SU-DHL-6 (cell line): ENCODE measurements around the gene ARL16.

ENCODE experiments used
- H2AFZ ChIP-seq: fragments of 200-600 bp; sonication (generic); 2 replicates; pipeline ENCODE4 v1.6.1; 2014; ENCODE audit warnings: low read depth, mild to moderate bottlenecking, moderate library complexity, mixed read lengths, antibody characterized with exemption, low read length; ENCODE audit not compliant: severe bottlenecking
- H3F3A ChIP-seq: fragments of 200-600 bp; shearing (Covaris generic); 2 replicates; pipeline ENCODE4 v1.6.0; 2016; ENCODE audit warnings: antibody characterized with exemption, mild to moderate bottlenecking; ENCODE audit not compliant: insufficient read depth
- H3K27ac ChIP-seq: fragments of 200-600 bp; sonication (generic); 2 replicates; pipeline ENCODE4 v1.5.1; 2016; ENCODE audit warnings: low read depth, mild to moderate bottlenecking, low read length, moderate library complexity, mixed read lengths
- H3K27me3 ChIP-seq: fragments of 200-600 bp; sonication (generic), shearing (Covaris generic); 2 replicates; pipeline ENCODE4 v1.6.0; 2014; ENCODE audit warnings: mild to moderate bottlenecking, low read length
- H3K36me3 ChIP-seq: fragments of 200-600 bp; sonication (generic); 2 replicates; pipeline ENCODE4 v1.6.1; 2014; ENCODE audit warnings: mild to moderate bottlenecking, low read length, mixed read lengths
- H3K4me2 ChIP-seq: fragments of 300-600, 200-600 bp; shearing (Covaris generic), sonication (generic); 2 replicates; pipeline ENCODE4 v1.6.0; 2014; ENCODE audit warnings: low read length, low read depth, mild to moderate bottlenecking; ENCODE audit not compliant: poor library complexity, severe bottlenecking
- H3K4me3 ChIP-seq: fragments of 200-600 bp; sonication (generic); 2 replicates; pipeline ENCODE4 v1.5.1; 2014; ENCODE audit warnings: antibody characterized with exemption, low read length, mild to moderate bottlenecking, mixed read lengths; ENCODE audit not compliant: insufficient read depth, poor library complexity, severe bottlenecking
- H3K79me2 ChIP-seq: fragments of 200-600 bp; sonication (generic); 2 replicates; pipeline ENCODE4 v1.6.1; 2014; ENCODE audit warnings: mild to moderate bottlenecking, low read length, moderate library complexity; ENCODE audit not compliant: insufficient read depth
- H3K9ac ChIP-seq: fragments of 200-600 bp; sonication (generic); 2 replicates; pipeline ENCODE4 v1.7.0; 2014; ENCODE audit warnings: mild to moderate bottlenecking, low read length
- H3K9me2 ChIP-seq: fragments of 200-600 bp; sonication (generic); replicated peaks from 2 replicates; pipeline ENCODE4 v1.6.1; 2014; ENCODE audit warnings: low read length; ENCODE audit not compliant: insufficient read depth
- H3K9me3 ChIP-seq: fragments of 200-600 bp; sonication (generic); 2 replicates; pipeline ENCODE4 v1.6.1; 2014; ENCODE audit warnings: low read length, mixed read lengths; ENCODE audit not compliant: insufficient read depth
- H4K20me1 ChIP-seq: fragments of 200-600 bp; sonication (generic); 2 replicates; pipeline ENCODE4 v1.6.1; 2014; ENCODE audit warnings: low read depth, mild to moderate bottlenecking, antibody characterized with exemption, low read length, moderate library complexity, mixed read lengths
- EZH2phosphoT487 ChIP-seq: fragments of 200-600 bp; sonication (generic), shearing (Covaris generic); conservative IDR thresholded peaks from 2 replicates; pipeline ENCODE4 v1.6.1; 2018; ENCODE audit warnings: mild to moderate bottlenecking, antibody characterized with exemption, low read length, moderate library complexity, mixed read lengths
- TF ChIP-seq, protein P1 (sequence below): fragments of 200-600 bp; sonication (generic); IDR thresholded peaks from one replicate; pipeline ENCODE4 v1.5.1; 2017; ENCODE audit warnings: antibody characterized with exemption, mild to moderate bottlenecking, low read length, moderate library complexity; ENCODE audit not compliant: insufficient read depth, poor library complexity, severe bottlenecking

The ARL16 gene

DNA sequence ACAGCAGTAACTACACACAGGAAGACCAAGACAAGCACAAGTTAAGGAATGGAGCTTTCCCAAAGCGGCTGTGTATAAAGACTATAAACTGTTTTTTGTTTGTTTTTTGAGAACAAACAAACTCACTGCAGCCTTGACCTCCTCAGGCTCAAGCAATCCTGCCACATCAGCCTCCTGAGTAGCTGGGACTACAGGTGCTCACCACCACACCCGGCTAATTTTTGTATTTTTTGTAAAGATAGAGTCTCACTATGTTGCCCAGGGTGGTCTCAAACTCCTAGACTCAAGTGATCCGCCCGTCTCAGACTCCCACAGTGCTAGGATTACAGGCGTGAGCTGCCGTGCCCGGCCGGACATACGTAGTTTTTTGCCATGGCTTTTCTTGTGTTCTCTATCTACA lies 23.2 kb downstream of the ARL16 start:
- no peaks in the 10 kb centered on the region for H3K36me3 ChIP-seq
- H3K27ac ChIP-seq: no peak overlapping the region
- no peak for TF ChIP-seq EZH2phosphoT487
- TF ChIP-seq, protein P1, sequence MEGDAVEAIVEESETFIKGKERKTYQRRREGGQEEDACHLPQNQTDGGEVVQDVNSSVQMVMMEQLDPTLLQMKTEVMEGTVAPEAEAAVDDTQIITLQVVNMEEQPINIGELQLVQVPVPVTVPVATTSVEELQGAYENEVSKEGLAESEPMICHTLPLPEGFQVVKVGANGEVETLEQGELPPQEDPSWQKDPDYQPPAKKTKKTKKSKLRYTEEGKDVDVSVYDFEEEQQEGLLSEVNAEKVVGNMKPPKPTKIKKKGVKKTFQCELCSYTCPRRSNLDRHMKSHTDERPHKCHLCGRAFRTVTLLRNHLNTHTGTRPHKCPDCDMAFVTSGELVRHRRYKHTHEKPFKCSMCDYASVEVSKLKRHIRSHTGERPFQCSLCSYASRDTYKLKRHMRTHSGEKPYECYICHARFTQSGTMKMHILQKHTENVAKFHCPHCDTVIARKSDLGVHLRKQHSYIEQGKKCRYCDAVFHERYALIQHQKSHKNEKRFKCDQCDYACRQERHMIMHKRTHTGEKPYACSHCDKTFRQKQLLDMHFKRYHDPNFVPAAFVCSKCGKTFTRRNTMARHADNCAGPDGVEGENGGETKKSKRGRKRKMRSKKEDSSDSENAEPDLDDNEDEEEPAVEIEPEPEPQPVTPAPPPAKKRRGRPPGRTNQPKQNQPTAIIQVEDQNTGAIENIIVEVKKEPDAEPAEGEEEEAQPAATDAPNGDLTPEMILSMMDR: no peak
- H2AFZ ChIP-seq: no peak overlapping the region
- peaks cover 2% of the 10 kb centered on the region; the same call in 1 of the 2 replicates for H3K79me2 ChIP-seq
- H3K4me3 ChIP-seq: no peak overlapping the region
- no peaks in the 10 kb centered on the region for H3K9me2 ChIP-seq
- H3K4me2 ChIP-seq: no peak overlapping the region
- H3K27me3 ChIP-seq: no peaks in the 10 kb centered on the region
- 0 out of 2 replicates have a peak, but pooled peaks cover 8% of the 10 kb centered on the region for H3F3A ChIP-seq
- H4K20me1 ChIP-seq: no peaks in the 10 kb centered on the region
- no peak overlapping the region for H3K9ac ChIP-seq
- no peaks in the 10 kb centered on the region for H3K9me3 ChIP-seq

DNA sequence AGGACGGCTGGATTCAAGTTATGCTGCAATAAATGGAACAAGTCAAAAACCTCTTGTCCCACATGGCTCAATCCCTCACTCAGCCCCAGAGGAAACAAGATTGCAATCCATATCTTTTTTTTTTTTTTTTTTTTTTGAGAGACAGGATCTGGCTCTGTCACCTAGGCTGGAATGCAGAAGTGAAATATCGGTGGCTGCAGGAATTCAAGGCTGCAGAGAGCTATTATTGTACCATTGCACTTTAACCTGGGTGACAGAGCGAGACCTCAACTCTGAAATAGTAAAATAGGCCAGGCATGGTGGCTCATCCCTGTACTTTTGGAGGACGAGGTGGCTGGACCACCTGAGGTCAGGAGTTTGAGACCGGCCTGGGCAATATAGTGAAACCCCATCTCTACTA lies 24.6 kb downstream of the ARL16 start:
- H3K9me2 ChIP-seq: no peaks in the 10 kb centered on the region
- H3K4me3 ChIP-seq: no peak overlapping the region
- no peak overlapping the region for H3K9ac ChIP-seq
- H3K27me3 ChIP-seq: no peaks in the 10 kb centered on the region
- no peaks in the 10 kb centered on the region for H3K9me3 ChIP-seq
- no peak overlapping the region for H2AFZ ChIP-seq
- H3F3A ChIP-seq: 0 out of 2 replicates have a peak, but pooled peaks cover 8% of the 10 kb centered on the region
- no peaks in the 10 kb centered on the region for H3K36me3 ChIP-seq
- no peak overlapping the region for H3K4me2 ChIP-seq
- no peaks in the 10 kb centered on the region for H3K79me2 ChIP-seq
- TF ChIP-seq EZH2phosphoT487: no peak
- no peak overlapping the region for H3K27ac ChIP-seq
- H4K20me1 ChIP-seq: no peaks in the 10 kb centered on the region

DNA sequence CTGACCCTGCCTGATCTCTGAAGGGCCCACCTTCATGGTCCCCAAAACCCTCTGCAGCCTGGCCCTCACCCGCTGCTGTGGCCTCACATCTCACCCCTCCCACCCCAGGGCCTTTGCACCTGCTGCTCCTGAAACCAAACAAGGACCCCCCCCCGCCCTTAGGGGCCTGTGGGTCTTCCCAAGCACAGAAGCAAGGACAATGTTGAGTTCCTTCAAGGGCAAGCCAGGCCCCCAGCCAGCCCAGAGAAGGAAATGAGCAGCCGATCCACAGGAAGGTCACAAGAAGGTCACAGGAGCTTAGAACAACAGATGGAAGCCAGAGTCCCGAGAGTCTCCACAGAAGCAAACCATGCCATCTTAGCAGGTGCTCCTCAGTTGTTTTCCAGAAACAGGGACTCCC lies 26.8 kb downstream of the ARL16 start:
- H3K9ac ChIP-seq: no peak overlapping the region
- no peaks in the 10 kb centered on the region for H3K36me3 ChIP-seq
- H3K4me3 ChIP-seq: no peak overlapping the region
- H3K4me2 ChIP-seq: no peak overlapping the region
- H4K20me1 ChIP-seq: no peaks in the 10 kb centered on the region
- H3K79me2 ChIP-seq: no peaks in the 10 kb centered on the region
- no peak overlapping the region for H2AFZ ChIP-seq
- TF ChIP-seq, protein P1: no peak
- no peak for TF ChIP-seq EZH2phosphoT487
- H3K9me3 ChIP-seq: no peaks in the 10 kb centered on the region
- H3K27ac ChIP-seq: no peak overlapping the region
- H3K27me3 ChIP-seq: no peaks in the 10 kb centered on the region
- H3F3A ChIP-seq: no peaks in the 10 kb centered on the region
- H3K9me2 ChIP-seq: no peaks in the 10 kb centered on the region

DNA sequence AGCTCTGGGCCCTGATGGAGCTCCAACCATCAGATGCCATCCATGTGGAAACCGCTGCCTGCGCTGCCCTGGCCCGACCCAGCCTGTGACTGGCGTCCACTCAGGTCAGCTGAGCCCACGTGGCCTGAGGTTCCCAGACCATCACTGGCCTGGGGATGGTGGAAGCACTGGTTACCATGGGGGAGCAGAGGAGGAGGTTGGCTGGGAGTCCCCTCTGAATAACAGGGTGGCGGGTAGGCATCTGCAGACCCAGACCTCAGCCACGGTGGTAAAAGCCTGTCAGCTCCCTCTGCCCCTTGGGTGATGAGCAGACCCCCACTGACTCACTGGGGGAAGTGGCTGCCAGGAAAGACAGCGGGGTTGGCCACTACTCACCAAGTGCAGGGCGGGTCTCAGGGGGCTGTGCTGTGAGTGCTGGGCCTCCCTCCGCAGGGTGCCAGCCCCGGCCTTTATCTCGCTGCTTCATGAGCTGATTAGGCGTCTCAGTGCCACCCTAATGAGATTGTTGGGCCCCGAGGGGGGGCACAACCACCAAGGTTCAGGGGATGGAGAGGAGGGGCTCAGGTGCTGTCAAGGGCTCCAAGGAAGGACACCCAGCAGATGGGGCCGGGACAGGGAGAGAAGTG lies 27.4 kb downstream of the ARL16 start, which contains the start of gene PDE6G:
Gene PDE6G, minus strand, starts transcription at position 425 of the 626 bp plus-strand sequence. CDS start 3,237 bp downstream, outside the sequence.
- H3K9me3 ChIP-seq: no peaks in the 10 kb centered on the region
- no peaks in the 10 kb centered on the region for H3K27me3 ChIP-seq
- TF ChIP-seq EZH2phosphoT487: no peak
- TF ChIP-seq, protein P1: no peak
- no peaks in the 10 kb centered on the region for H3K9me2 ChIP-seq
- H3K9ac ChIP-seq: no peak within 1 kb of the TSS
- H3K79me2 ChIP-seq: no peaks in the 10 kb centered on the region
- no peak within 1 kb of the TSS for H2AFZ ChIP-seq
- H3K4me2 ChIP-seq: no peak within 1 kb of the TSS
- no peaks in the 10 kb centered on the region for H4K20me1 ChIP-seq
- H3K36me3 ChIP-seq: no peaks in the 10 kb centered on the region
- H3K27ac ChIP-seq: no peak within 1 kb of the TSS
- H3F3A ChIP-seq: no peaks in the 10 kb centered on the region
- H3K4me3 ChIP-seq: no peak within 1 kb of the TSS
